ENCODE data around the gene SOBP. TPM values are rescaled to one million over a fixed set of nuclear protein-coding genes. Genes with fewer than 3 reads are reported as not detected.

Gene SOBP
- total RNA-seq, 1 experiment from 2014 or later: 0.22 TPM

DNA sequence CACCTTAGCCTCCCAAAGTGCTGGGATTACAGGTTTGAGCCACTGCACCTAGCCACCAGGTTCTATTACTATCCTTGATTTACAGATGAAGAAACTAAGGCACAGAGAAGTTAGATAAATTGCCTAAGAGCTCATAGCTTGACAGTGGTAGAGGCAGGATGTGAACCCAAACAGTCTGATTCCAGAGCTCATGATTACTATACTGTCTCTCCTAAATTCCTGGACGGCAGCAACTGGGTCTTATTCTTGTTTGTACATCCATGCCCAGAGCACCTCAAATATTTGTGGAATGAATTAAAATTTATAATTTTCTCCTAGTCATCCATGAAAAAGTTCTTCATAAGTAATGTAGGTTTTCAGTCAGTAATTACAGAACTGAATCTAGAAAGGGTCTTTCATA is 45.6 kb upstream of the SOBP start:
- H4K20me1 ChIP-seq (ENCODE audit: insufficient read depth): no peaks in the 10 kb centered on the region
- no peaks in the 10 kb centered on the region for H3K4me1 ChIP-seq (replicated peaks; ENCODE audit: insufficient read depth)
- peaks cover 8% of the 10 kb centered on the region for H3K9me3 ChIP-seq (ENCODE audit: insufficient read depth, low read depth)
- H3K36me3 ChIP-seq (ENCODE audit: low read depth): no peaks in the 10 kb centered on the region
- no peaks in the 10 kb centered on the region for H3K27me3 ChIP-seq (ENCODE audit: insufficient read depth, low read depth)
- TF ChIP-seq EZH2 (IDR thresholded peaks at IDR 0.05; ENCODE audit: low read depth): no peak
- TF ChIP-seq, protein P1, sequence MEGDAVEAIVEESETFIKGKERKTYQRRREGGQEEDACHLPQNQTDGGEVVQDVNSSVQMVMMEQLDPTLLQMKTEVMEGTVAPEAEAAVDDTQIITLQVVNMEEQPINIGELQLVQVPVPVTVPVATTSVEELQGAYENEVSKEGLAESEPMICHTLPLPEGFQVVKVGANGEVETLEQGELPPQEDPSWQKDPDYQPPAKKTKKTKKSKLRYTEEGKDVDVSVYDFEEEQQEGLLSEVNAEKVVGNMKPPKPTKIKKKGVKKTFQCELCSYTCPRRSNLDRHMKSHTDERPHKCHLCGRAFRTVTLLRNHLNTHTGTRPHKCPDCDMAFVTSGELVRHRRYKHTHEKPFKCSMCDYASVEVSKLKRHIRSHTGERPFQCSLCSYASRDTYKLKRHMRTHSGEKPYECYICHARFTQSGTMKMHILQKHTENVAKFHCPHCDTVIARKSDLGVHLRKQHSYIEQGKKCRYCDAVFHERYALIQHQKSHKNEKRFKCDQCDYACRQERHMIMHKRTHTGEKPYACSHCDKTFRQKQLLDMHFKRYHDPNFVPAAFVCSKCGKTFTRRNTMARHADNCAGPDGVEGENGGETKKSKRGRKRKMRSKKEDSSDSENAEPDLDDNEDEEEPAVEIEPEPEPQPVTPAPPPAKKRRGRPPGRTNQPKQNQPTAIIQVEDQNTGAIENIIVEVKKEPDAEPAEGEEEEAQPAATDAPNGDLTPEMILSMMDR (conservative IDR thresholded peaks at IDR 0.05): no peak
- no peak overlapping the region for H3K4me2 ChIP-seq
- intact Hi-C loops (cut with micrococcal nuclease; ENCODE audit: unreplicated experiment): no loop called here
- CTCF ChIA-PET: no interaction called here
- POLR2A ChIA-PET (ENCODE audit: unreplicated experiment): no interaction called here
- H3K9me2 ChIP-seq (ENCODE audit: insufficient read depth): no peaks in the 10 kb centered on the region
- peaks cover 16% of the 10 kb centered on the region for H3K79me2 ChIP-seq (ENCODE audit: low read depth)
- no peak overlapping the region for H2AFZ ChIP-seq
- no TSS peak for BruUV-seq (replicated peaks)
- DNase-seq: no peak
- H3K4me3 ChIP-seq: no peak overlapping the region
- H3K27ac ChIP-seq: no peak overlapping the region
- no peaks in the 10 kb centered on the region for H3F3A ChIP-seq (ENCODE audit: insufficient read depth, low read depth)

DNA sequence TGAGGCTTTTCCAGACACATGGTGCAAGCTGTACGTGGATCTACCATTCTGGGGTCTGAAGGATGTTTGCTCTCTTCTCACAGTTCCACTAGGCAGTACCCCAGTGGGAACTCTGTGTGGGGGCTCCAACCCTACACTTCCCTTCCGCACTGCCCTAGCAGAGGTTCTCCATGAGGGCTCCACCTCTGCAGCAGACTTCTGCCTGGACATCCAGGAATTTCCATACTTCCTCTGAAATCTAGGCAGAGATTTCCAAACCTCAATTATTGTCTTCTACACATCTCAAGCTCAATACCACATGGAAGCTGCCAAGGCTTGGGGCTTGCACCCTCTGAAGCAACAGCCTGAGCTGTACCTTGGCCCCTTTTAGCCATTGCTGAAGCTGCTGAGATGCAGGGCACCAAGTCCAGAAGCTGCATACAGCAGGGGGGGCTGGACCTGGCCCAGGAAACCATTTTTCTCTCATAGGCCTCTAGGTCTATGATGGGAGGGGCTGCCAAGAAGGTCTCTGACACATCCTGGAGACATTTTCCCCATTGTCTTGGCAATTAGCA is 42.2 kb upstream of the SOBP start:
- H3F3A ChIP-seq (ENCODE audit: insufficient read depth, low read depth): no peaks in the 10 kb centered on the region
- no peaks in the 10 kb centered on the region for H3K27me3 ChIP-seq (ENCODE audit: insufficient read depth, low read depth)
- peaks cover 14% of the 10 kb centered on the region for H3K4me1 ChIP-seq (replicated peaks; ENCODE audit: insufficient read depth)
- no peaks in the 10 kb centered on the region for H4K20me1 ChIP-seq (ENCODE audit: insufficient read depth)
- H3K79me2 ChIP-seq (ENCODE audit: low read depth): peaks cover 11% of the 10 kb centered on the region
- H3K4me3 ChIP-seq: no peak overlapping the region
- no TSS peak for BruUV-seq (replicated peaks)
- intact Hi-C loops (cut with micrococcal nuclease; ENCODE audit: unreplicated experiment): no loop called here
- TF ChIP-seq EZH2 (IDR thresholded peaks at IDR 0.05; ENCODE audit: low read depth): no peak
- TF ChIP-seq, protein P1 (conservative IDR thresholded peaks at IDR 0.05): no peak
- no peak overlapping the region for H3K4me2 ChIP-seq
- H3K9me2 ChIP-seq (ENCODE audit: insufficient read depth): no peaks in the 10 kb centered on the region
- no peak overlapping the region for H3K27ac ChIP-seq
- H3K36me3 ChIP-seq (ENCODE audit: low read depth): no peaks in the 10 kb centered on the region
- ChIA-PET POLR2A (ENCODE audit: unreplicated experiment) (interaction anchor here (0.6 kb wide), 1 partner anchor 232 kb away, joined by 3 read pairs; no protein-coding TSS in a partner anchor), CTCF (no interaction called here)
- peaks cover 11% of the 10 kb centered on the region for H3K9me3 ChIP-seq (ENCODE audit: insufficient read depth, low read depth)
- H2AFZ ChIP-seq: no peak overlapping the region
- DNase-seq: no peak

DNA sequence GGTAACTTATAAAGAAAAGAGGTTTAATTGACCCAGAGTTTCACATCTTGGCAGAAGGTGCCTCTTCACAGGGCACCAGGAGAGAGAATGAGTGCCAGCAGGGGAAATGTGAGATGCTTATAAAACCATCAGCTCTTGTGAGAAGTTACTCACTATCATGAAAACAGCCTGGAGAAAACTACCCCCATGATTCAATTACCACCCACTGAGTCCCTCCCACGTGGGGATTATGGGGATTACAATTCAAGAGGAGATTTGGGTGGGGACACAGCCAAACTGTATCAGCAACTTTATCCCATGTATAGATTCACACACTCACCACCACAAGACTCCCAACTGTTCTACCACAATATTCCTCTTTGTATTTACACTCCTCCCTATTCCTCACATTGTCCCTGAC is 41.1 kb upstream of the SOBP start:
- H4K20me1 ChIP-seq (ENCODE audit: insufficient read depth): no peaks in the 10 kb centered on the region
- POLR2A ChIA-PET (ENCODE audit: unreplicated experiment): no interaction called here

More for the DNA sequence above, 41.1 kb upstream of the SOBP start:
- intact Hi-C loops (cut with micrococcal nuclease; ENCODE audit: unreplicated experiment): no loop called here
- Histone ChIP-seq H3K79me2 (ENCODE audit: low read depth) (peaks cover 13% of the 10 kb centered on the region), H3K9me2 (ENCODE audit: insufficient read depth) (no peaks in the 10 kb centered on the region), H3K9me3 (ENCODE audit: insufficient read depth, low read depth) (peaks cover 11% of the 10 kb centered on the region), H3F3A (ENCODE audit: insufficient read depth, low read depth) (no peaks in the 10 kb centered on the region), H3K4me2 (no peak overlapping the region), H3K27ac (no peak overlapping the region), H2AFZ (no peak overlapping the region), H3K36me3 (ENCODE audit: low read depth) (no peaks in the 10 kb centered on the region), H3K4me3 (no peak overlapping the region), H3K27me3 (ENCODE audit: insufficient read depth, low read depth) (no peaks in the 10 kb centered on the region), H3K4me1 (replicated peaks; ENCODE audit: insufficient read depth) (peaks cover 14% of the 10 kb centered on the region)
- no peak for TF ChIP-seq EZH2 (IDR thresholded peaks at IDR 0.05; ENCODE audit: low read depth)
- TF ChIP-seq, protein P1 (conservative IDR thresholded peaks at IDR 0.05): no peak
- BruUV-seq (replicated peaks): no TSS peak
- CTCF ChIA-PET: no interaction called here
- no peak for DNase-seq

Data from PC-9 (cell line).